Left renal cortex interstitium (tissue), 4 donors: Measurements from ENCODE around the gene RSPH9. TPM values are rescaled to one million over a fixed set of nuclear protein-coding genes. Genes with fewer than 3 reads are reported as not detected.
A peak's percentile ranks its signal among the peaks of the same experiment; 100 is the strongest.

Source experiments
- DNase-seq, 4 donors: peaks; one replicate each; pipeline ENCODE4 v3.0.0-alpha.2; 2013; ENCODE audit warnings: low read depth in 4 of 4, low spot score in 2 of 4, missing footprints in 1 of 4
- polyA plus RNA-seq, 4 donors: library from polyadenylated mRNA; unstranded; fragments of 120-200 nt; gene quantifications; one replicate each; pipeline ENCODE4 v1.2.1, GENCODE V29; 2013; ENCODE audit not compliant: insufficient read length in 4 of 4

Gene RSPH9
- polyA plus RNA-seq, 4 donors: 1.3 to 1.5 (median 1.4) TPM

DNA sequence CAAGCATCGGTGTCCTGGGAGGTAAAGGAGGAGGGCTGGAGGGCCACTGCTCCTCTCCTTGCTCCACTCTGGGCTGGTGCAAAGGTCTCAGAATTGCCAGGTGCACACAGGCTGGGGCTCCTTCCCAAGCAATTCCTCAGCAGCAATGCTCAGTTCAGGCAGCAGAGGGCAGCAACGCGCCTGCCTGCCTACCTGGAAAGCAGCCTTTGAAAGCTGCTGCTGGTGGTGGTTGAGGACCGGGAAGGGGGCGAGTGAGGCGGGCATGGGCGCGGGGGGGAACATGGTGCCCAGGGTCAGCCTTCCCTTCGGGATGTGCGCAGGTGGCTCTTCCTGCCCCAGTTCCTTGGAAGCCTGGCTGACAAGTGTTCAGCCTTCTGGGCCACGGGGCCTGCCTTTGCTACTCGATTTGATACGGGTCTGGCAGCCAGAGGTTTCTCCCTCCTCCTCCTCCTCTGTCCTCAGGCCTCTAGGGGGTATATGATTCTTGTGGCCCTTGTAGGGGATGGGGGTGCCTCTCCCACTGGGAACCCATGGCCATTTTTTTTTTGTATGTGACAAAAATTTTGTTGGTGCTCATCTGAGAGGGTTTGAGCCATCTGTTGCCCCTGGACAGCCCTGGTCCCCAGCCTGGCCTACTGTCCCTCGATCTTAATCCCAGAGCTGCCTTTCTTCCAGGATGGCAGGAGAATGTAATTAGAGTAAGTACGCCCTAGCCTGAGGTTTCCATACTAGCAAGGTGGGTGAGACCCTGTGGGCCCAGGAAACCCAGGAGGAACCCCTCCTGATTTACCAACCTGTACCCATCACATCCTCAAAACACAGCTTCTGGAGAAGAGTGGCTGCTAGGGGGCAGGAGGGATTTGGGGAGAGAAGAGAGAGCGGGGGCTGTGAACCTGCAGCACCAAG is 22.7 kb downstream of the RSPH9 start:
- no peak for DNase-seq

DNA sequence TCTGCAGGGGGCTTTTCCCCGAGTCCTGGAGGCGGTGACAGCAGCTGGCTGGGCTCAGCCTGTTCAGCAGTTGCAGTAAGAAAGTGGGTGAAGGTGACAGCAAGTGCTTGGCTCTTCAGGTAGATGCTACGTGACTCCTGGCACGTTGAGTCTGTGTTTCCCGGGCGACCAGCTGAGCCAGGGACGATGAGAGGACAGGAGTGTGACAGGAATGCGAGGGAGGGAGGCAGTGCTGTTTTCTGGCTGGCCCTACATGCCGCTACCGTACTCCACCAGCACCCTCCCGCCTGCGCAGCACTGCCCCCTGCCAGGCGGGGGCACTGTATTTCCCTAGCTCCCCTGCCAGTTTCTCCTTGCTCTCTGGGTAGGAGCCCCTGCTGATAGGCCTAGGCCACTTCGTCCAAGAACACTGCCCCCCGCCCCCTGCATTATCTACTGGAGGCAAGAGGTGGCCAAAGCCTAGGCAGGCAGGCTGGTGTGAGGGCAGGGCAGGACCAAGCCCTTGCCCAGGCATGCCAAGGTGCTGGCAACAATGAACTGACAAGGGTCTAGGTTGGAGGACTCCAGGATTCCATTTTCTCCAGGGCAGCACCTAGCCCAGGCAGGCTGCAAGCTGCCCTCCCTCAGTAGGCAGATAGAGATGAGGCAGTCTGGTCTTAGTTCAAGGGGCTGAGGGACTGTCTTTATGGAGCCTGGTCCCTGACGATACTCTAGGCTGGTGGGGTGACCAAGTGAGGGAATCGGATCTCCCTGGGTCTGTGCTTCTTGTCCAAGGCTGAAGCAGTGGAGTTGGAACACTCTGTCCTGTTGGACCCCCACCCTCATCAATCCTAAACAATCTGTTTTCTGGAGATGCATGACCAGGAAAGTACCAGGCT is 23.6 kb downstream of the RSPH9 start:
- peak in 3 of 4 donors; percentile 68 to 84 (median 75) for DNase-seq

DNA sequence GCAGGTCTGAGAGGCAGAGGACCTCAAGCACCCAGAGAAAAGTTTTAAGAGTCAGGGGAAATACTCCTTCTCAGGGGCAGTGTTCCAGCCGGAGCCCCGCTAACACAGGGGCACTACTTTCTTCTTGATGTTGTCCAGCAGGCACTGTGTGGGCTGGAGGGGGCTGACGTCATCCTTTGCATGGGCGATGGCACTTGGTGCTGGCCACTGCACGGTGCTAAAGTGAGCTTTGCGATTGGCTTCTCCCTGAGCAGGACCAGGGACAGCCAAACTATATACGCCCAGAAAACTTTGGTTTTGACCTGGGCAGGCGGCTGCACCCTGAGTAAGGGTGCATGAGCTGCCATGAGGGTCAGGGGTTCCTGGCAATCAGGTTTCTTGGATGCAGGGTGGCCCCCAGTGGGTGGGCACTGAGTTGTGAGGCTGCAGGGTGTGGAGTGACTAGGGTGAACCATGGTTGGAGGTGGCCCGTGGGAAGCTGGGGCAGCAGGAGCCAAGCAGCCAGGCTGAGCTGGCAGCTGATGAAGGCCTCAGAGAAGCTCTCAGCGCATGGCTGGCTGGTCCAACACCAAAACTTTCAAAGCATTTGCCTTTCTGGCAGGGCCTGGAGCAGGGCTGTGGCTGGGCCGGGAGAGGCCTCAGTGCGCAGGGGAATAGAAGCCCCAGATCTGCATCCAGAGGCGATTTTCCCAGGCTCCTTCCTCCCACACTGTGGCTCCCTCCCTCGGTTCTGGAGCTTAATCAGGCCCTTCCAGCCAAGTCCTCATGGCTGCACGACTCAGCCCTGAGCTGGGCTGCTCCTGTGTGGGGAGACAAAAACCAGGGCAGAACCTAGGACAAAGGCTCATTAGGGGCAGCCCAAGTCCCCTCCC is 24.4 kb downstream of the RSPH9 start:
- DNase-seq: no peak

DNA sequence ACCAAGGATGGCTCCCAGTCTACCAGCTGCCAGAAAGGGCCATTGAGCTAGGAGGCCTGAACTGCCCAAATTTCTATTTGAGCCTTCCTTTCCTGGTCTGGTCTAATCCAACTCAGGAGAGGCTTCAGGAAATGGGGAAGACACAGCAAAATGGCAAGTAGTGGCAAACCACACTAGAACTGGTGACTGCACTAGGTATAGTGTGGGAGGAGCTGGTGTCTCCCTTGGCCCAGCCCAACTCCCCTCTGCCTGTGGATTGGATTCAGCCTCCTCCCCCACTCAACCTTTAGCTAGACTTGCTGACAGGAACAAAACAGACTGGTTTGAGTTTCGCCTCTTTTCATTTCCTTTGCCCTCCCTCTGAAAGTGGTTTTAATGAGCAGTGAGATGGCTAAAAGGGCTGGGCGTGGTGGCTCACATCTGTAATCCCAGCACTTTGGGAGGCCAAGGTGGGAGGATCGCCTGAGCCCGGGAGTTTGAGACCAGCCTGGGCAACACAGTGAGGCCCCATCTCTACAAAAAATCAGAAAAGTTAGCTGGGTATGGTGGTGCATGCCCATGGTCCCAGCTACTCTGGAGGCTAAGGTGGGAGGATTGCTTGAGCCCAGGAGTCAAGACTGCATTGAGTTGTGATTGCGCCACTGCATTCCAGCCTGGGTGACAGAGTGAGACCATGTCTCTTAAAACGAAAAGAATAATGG is 25.2 kb downstream of the RSPH9 start:
- no peak for DNase-seq

DNA sequence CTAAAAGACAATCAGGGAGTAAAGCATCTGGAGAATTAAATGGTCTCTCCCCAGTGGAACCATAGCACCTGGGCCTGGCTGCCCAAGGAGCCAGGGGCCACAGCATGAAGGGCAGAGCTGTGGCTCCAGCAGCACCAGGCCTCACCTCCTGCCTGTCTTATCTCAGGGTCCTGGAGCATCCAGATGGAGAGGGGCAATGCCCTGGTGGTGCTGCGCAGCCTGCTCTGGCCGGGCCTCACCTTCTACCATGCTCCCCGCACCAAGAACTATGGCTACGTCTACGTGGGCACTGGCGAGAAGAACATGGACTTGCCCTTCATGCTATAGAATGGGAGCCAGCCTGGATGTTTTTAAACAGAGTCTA is 25.8 kb downstream of the RSPH9 start:
- no peak for DNase-seq

DNA sequence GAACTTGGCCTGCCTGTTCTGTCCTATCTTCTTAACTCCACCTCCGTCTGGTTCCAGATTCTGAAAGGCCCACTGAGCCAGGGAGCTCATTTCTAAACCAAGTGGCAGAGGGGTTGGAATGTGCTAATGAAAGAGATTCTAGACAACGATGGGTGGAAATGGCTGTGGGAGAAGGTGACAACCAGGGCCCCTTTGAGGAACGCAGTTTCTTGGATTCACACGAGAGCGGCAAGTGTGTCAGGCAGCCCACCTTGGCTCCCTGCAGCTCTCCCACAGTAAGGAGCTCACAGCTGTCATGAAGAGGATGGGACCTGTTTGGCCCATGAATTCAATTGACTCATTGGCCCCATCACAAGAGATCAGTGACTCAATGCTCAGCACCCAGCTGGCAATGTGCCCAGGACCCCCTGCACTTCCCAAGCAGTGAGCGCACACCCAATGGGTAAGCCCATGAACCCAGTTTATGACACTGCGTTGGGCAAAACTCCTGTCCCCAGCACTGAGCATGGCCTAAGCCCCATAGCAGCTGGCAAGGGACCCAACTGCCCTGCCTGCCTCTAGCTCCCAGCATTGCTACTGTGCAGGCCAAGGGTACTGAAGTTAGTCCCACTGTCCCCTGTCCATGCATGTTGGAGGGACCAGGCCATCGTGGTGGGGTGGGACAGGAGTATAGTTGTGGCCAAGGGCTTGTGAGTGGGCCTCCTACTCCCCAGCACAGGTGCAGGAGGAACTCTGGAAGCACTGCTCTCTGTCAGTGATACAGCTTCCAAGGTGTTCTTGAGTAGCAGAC is 26.4 kb downstream of the RSPH9 start:
- no peak for DNase-seq

DNA sequence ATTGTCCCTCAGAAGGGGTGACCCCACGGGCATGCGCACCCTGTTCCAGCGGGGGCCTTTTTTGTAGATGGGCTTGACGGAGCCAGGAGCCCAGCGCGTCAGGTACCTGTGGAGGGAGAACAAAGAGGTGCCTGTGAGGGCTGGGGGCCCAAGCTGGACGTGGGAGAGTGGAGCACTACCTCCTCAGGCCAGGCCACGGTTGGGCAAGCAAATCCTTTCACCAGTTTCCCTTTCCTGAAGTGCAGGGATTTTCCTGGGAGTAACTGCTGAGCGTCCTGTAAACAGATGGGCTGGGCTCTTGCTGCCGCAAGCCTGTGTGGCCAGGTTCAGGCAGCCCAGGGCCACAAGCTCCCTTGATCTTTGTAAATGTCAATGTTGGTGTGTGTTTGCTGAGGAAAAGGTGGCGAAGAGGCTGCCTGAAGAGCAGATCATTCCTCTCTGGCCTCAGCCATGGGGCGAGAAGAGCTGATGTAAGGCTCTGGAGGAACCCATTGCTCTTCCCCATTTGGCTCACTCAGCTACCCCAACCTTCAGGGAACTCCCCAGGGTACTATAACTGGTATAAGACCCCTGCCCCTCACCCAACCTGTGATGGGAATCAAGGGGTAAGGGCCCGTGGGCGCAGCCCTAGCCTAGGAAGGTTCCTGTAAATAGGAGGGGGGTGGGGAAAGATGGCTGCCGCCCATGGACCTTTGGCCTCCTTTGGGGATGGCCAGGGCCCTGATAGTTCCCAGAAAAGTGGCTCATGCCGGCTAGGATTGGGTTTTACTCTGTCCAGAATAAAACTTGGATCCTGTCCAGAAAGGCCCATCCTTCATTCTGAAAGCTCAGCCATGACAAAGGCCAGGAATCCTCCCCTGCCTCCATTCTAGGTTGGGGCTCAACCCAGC is 27.2 kb downstream of the RSPH9 start:
- no peak for DNase-seq

DNA sequence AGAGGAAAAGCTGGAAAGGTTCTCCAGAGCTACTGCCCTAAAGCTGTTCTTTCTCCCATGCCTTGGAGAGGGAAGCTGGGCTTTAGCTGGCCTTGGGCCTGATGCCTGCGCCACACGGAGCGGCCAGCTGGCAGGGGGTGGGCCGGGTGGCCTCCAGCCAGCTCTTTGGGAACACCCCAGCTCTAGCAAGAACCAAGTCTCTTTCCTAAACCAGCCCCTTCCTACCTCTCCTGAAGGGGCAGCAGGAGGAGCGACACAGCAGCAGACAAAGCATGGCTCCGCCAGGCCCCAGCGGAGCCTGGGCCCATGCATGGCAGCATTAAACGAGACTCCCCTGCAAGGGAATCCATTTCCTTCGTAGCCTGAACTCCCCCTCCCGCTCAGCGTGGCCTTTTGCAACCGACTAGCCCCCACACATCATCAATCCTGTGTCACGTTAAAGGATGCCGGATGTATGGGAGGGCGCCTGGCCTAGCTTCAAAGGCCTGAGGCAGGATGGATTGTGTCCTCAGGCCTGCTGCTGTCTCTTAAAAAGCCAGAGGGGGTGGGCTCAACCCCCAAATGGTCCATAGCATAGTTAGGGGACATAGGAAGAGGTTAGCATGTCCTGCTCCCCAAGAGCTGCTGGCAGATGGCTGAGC is 28.7 kb downstream of the RSPH9 start:
- DNase-seq: peak in 1 of 4 donors; percentile 81

DNA sequence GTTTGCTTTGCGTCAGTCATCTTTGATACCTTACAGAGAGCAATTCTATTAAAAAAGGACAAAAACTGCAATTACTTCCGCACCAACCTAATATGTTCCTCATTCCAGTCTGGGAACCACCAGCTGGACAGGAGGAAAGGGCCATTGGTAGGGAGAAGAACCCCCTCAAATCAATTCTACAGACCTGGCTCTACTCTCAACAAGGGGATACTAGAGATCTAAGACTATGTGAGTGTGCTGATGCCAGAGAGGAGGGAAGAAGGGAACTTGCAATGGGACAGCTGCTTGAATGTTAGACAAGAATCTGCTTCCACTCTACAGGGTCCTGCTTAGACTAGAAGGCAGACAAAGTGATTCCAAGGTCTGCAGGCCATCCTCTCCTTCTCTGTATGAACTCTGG is 29.5 kb downstream of the RSPH9 start:
- no peak for DNase-seq

DNA sequence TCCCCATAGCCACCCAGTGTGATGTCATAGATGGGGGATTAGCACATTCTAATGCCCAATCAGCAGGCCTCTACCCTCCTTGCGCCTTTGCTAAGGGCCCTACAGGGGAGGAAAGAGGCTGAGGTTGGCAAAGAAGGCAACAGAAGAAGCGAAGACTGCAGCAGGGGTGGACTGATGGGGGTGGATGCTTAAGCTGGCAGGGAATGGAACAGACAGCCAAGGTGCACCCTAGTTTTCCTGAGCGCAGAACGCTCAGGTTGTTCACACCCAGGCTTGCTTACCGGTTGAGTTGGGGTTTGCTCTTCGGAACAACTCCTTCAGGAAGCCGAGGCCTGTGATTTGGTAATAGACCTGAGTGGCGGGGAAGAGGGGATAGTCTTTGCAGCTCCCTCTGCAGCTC is 30.1 kb downstream of the RSPH9 start:
- no peak for DNase-seq

DNA sequence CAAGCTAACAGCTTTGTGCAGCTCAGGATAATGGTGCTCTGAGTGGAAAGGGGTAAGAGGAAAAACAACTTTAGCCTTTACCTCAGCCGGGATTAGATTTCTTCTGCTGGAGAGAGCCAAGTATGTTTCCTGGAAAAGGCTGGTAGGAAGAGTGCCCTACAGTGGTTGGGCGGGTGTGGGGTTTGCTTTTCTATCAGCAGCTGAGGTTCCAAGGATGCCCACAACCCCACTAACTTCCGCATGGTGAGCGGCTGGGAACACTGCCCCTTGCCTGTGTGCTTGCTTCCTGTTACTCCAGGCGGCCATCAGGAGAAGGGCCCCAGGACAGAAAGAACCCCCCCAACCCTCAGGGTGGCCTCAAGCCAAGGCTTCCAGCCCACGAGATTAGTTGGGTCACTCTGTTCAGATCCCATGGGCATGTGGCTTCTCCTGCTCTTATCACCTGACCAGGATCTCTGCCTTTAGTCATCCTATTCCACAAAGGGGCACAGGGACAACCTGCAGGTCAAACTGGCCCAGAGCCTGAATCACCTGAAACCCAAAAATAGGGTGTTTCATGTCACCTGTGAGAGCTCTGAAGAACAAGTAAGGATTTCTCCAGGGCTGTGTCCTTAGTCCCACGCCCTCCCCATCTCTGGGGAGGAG is 32.2 kb downstream of the RSPH9 start:
- DNase-seq: no peak

DNA sequence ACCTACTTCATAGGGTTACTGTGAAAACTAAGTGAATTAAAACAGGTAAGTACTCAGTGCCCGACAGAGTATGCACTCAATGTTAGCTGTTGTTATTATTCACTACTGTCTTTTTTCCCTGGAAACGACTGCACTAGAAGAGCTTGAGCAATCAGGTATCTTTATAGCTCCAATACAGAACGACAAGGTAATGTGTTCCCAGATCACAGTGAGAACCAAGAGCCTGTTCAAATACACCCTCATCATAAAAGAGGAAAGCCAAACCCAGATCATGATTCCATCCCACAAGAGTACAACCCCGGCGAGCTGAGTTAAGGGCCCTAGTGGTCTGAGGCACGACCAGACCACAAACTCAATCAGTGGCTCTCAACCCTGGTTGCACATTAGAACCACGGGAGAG is 32.9 kb downstream of the RSPH9 start:
- DNase-seq: no peak

DNA sequence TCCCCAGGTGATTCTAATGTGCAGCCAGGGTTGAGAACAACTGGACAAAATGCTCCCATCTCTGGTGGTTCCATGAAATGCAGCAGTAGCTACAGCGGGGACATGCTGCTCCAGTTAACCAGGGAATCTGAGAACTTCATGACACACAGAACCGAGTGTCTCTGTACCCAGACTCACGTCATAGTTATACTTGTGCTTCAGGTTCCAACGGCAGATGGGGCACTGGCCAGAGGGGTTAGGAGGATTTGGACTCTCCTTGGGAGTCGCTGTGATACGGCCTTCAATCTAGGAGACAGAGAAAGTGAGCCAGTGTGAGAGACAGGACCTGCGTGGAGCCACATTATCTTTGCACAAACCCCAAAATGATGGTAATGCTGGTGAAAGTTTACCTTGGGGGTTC is 33.5 kb downstream of the RSPH9 start:
- no peak for DNase-seq

DNA sequence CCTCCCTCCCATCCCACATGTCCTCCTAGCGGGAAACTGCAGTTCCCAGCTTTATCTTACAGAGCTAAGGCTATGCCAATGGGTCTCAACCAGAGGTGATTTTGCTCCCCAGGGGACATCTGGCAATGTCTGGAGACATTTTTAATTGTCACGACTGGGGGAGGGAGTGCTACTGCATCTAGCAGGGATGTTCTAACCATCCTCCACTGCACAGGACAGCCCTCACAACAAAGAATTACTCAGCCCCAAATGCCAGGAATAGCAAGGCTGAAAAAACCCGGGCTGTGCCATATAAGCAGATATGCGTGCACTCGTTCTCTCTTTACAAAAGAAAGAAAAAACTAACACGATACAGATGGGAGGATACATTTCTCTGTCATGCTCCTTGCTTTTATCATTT is 34.2 kb downstream of the RSPH9 start:
- no peak for DNase-seq

DNA sequence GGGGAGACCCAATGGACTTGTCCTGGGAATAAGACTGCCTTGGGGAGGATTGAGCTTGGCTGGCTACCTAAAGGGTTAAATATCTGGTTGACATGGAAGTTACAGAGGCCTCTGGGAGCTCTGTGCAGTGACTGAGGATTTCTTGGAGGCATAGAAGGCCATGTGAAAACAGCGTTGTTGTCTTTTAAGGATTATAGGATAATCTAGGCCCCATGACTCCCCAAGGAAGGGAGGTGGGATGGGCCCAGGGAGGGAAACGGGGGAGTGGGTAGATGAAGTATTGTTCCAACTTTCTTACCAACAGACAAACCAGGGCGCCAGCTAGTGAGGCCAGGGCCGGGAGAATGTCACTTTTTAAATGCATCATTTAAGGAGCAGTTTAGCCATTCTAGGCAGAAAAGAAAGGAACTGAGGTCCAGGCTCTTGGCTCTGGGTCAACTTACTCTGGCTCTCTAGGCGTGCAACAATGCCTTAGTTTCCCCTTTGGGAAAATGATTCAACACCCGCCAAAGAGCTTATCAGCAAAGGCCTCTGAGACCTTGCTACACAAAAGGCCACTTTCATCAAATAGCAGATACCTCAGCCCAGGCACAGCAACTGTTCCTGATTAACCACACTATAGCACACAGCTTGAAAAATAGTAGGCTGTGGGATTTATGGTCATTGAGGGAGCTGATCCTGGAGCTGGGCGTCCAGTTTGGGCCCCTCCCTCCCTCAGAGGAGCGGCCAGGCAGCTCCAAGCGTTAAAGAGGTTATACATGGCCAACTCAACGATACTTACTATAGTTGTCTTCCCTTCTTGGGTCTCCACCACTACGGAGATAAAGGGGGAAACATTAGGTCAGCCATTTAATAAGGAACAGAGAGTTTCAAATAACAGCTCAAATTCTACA is 35.7 kb downstream of the RSPH9 start:
- DNase-seq: no peak

DNA sequence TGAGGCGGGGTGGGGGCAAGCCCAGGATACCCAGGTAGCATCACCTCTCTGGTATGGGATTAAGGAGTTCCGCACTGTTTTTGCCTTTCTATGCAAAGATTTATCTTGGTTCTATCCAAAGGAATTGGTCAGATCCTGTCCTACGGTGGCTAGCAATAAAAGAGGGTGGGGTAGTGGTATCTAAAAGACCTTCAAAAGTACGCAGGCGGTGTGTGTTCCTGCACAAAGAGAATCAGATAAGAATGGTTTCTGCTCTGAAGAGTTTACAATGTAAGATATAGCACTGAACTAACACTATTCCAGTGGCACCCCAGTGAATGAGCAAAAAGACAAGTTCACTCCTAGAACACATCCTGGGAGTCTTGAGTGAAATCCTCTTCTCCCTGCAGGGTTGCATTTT is 36.5 kb downstream of the RSPH9 start:
- no peak for DNase-seq
